Measurements from ENCODE around the gene UNC45A.

The UNC45A gene

DNA sequence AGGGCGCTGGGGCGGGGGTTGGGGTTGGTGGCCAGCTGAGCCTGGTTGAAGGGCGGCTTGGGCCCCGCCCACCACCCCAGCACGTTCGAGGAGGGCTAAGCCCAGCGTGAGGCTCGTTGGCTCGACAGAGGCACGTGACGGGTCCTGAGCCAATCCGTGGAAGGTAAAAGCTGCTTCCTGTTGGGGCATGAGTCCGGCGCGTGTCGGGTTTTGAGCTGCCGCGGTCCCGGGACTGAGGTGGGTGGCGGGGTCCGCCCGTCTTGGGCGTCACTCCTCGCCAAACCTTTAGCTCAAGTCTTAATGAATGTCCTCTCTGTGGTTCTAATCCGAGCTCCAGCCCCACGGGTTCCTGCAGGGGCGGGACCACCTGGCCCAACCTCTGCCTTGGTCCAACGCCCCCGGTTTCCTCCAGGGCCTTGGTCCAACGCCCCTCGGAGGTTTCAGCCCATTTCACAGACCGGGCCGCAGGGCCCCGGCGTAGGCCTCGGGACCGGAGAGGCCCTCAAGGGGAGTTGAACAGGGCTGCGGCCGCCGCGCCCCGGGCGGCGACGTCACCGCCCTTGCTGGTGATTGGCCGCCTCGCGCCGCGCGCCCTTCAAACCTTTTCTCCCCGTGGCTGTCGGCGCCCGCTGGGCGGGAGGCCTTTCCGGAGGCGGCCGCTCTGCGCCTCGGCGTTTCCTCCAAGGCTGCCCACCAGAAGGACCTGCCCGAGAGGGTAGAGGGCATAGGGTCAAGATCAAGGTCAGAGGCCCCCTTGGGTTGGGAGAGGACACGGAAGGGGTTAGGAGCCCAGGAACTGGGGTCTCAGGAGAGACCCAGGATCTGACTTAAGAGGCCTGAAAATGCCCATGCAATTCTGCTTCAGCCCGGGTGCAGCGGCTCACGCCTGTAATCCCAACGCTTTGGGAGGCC, 19.9 kb downstream of the UNC45A start, which contains the start of gene RCCD1 (continued):
- TF ChIP-seq SP7 (tag by site-specific recombination; IDR thresholded peaks at IDR 0.05) (peak; percentile 95), ZNF529 (tag by site-specific recombination; IDR thresholded peaks at IDR 0.05; ENCODE audit: insufficient replicate concordance) (no peak), ZNF146 (tag by site-specific recombination; IDR thresholded peaks at IDR 0.05) (0 out of 2 replicates have a peak, but pooled peaks have one; percentile 15), GLIS2 (tag by site-specific recombination; IDR thresholded peaks at IDR 0.05) (peak; percentile 77), ZNF292 (tag by site-specific recombination; IDR thresholded peaks at IDR 0.05; ENCODE audit: borderline replicate concordance, low read depth) (no peak), ZNF629 (tag by site-specific recombination; IDR thresholded peaks at IDR 0.05) (peak; percentile 86), ZBTB48 (tag by site-specific recombination; IDR thresholded peaks at IDR 0.05) (peak; percentile 47; the same call in 1 of the 2 replicates), BCL11A (tag by site-specific recombination; IDR thresholded peaks at IDR 0.05; ENCODE audit: low read depth) (0 out of 2 replicates have a peak, but pooled peaks have one; percentile 9), GLIS1 (tag by site-specific recombination; IDR thresholded peaks at IDR 0.05) (peak; percentile 60; the same call in 1 of the 2 replicates), ZNF792 (tag by site-specific recombination; IDR thresholded peaks at IDR 0.05) (0 out of 2 replicates have a peak, but pooled peaks have one; percentile 77), ZNF560 (tag by site-specific recombination; IDR thresholded peaks at IDR 0.05; ENCODE audit: borderline replicate concordance) (no peak), ZNF16 (tag by site-specific recombination; IDR thresholded peaks at IDR 0.05; ENCODE audit: low read depth) (0 out of 2 replicates have a peak, but pooled peaks have one; percentile 41), ZNF19 (tag by site-specific recombination; IDR thresholded peaks at IDR 0.05; ENCODE audit: low read depth) (no peak), ZNF600 (tag by site-specific recombination; IDR thresholded peaks at IDR 0.05) (peak; percentile 44), GFI1B (tag by site-specific recombination; IDR thresholded peaks at IDR 0.05) (peak; percentile 42; the same call in 1 of the 2 replicates), ZNF132 (tag by site-specific recombination; IDR thresholded peaks at IDR 0.05; ENCODE audit: borderline replicate concordance) (no peak), ZNF266 (tag by site-specific recombination; IDR thresholded peaks at IDR 0.05; ENCODE audit: low read depth) (no peak), ZNF169 (tag by site-specific recombination; IDR thresholded peaks at IDR 0.05) (no peak), ZNF664 (tag by site-specific recombination; IDR thresholded peaks at IDR 0.05) (no peak), REPIN1 (tag by site-specific recombination; IDR thresholded peaks at IDR 0.05; ENCODE audit: low read depth) (no peak), ZNF404 (tag by site-specific recombination; IDR thresholded peaks at IDR 0.05) (no peak), MYNN (tag by site-specific recombination; IDR thresholded peaks at IDR 0.05; ENCODE audit: borderline replicate concordance) (no peak), ZNF214 (tag by site-specific recombination; IDR thresholded peaks at IDR 0.05; ENCODE audit: borderline replicate concordance) (no peak), ZNF248 (tag by site-specific recombination; IDR thresholded peaks at IDR 0.05) (no peak), ZNF585B (tag by site-specific recombination; IDR thresholded peaks at IDR 0.05) (no peak)
- TF ChIP-seq, protein P1, sequence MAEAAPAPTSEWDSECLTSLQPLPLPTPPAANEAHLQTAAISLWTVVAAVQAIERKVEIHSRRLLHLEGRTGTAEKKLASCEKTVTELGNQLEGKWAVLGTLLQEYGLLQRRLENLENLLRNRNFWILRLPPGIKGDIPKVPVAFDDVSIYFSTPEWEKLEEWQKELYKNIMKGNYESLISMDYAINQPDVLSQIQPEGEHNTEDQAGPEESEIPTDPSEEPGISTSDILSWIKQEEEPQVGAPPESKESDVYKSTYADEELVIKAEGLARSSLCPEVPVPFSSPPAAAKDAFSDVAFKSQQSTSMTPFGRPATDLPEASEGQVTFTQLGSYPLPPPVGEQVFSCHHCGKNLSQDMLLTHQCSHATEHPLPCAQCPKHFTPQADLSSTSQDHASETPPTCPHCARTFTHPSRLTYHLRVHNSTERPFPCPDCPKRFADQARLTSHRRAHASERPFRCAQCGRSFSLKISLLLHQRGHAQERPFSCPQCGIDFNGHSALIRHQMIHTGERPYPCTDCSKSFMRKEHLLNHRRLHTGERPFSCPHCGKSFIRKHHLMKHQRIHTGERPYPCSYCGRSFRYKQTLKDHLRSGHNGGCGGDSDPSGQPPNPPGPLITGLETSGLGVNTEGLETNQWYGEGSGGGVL (tag by site-specific recombination; IDR thresholded peaks at IDR 0.05), result no peak
- TF ChIP-seq, protein P2, sequence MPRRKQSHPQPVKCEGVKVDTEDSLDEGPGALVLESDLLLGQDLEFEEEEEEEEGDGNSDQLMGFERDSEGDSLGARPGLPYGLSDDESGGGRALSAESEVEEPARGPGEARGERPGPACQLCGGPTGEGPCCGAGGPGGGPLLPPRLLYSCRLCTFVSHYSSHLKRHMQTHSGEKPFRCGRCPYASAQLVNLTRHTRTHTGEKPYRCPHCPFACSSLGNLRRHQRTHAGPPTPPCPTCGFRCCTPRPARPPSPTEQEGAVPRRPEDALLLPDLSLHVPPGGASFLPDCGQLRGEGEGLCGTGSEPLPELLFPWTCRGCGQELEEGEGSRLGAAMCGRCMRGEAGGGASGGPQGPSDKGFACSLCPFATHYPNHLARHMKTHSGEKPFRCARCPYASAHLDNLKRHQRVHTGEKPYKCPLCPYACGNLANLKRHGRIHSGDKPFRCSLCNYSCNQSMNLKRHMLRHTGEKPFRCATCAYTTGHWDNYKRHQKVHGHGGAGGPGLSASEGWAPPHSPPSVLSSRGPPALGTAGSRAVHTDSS (tag by site-specific recombination; IDR thresholded peaks at IDR 0.05), result no peak
- TF ChIP-seq, protein P3, sequence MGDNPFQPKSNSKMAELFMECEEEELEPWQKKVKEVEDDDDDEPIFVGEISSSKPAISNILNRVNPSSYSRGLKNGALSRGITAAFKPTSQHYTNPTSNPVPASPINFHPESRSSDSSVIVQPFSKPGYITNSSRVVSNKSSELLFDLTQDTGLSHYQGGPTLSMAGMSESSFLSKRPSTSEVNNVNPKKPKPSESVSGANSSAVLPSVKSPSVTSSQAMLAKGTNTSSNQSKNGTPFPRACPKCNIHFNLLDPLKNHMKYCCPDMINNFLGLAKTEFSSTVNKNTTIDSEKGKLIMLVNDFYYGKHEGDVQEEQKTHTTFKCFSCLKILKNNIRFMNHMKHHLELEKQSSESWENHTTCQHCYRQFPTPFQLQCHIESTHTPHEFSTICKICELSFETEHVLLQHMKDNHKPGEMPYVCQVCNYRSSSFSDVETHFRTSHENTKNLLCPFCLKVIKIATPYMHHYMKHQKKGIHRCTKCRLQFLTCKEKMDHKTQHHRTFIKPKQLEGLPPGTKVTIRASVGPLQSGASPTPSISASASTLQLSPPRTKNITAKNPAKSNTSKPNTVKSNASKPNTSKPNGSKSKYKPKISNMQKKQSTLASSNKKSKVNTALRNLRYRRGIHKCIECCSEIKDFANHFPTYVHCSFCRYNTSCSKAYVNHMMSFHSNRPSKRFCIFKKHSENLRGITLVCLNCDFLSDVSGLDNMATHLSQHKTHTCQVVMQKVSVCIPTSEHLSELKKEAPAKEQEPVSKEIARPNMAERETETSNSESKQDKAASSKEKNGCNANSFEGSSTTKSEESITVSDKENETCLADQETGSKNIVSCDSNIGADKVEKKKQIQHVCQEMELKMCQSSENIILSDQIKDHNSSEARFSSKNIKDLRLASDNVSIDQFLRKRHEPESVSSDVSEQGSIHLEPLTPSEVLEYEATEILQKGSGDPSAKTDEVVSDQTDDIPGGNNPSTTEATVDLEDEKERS (tag by site-specific recombination; IDR thresholded peaks at IDR 0.05), result peak; percentile 46; the same call in 1 of the 2 replicates
- TF ChIP-seq, protein P4, sequence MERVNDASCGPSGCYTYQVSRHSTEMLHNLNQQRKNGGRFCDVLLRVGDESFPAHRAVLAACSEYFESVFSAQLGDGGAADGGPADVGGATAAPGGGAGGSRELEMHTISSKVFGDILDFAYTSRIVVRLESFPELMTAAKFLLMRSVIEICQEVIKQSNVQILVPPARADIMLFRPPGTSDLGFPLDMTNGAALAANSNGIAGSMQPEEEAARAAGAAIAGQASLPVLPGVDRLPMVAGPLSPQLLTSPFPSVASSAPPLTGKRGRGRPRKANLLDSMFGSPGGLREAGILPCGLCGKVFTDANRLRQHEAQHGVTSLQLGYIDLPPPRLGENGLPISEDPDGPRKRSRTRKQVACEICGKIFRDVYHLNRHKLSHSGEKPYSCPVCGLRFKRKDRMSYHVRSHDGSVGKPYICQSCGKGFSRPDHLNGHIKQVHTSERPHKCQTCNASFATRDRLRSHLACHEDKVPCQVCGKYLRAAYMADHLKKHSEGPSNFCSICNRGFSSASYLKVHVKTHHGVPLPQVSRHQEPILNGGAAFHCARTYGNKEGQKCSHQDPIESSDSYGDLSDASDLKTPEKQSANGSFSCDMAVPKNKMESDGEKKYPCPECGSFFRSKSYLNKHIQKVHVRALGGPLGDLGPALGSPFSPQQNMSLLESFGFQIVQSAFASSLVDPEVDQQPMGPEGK (tag by site-specific recombination; IDR thresholded peaks at IDR 0.05), result peak; percentile 95
- TF ChIP-seq, protein P5, sequence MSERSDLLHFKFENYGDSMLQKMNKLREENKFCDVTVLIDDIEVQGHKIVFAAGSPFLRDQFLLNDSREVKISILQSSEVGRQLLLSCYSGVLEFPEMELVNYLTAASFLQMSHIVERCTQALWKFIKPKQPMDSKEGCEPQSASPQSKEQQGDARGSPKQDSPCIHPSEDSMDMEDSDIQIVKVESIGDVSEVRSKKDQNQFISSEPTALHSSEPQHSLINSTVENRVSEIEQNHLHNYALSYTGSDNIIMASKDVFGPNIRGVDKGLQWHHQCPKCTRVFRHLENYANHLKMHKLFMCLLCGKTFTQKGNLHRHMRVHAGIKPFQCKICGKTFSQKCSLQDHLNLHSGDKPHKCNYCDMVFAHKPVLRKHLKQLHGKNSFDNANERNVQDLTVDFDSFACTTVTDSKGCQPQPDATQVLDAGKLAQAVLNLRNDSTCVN (tag by site-specific recombination; optimal IDR thresholded peaks at IDR 0.05), result peak; percentile 95
